HG03442 (cell line): ENCODE results near the gene ZNF319.
"Not testable (repeated sequence)": the region's sequence is repeated elsewhere in the genome, so short reads cannot be mapped to it uniquely, and the experiment has no call there.

ENCODE experiments used
- ATAC-seq: cut with Tn5 transposase; IDR thresholded peaks from one replicate; pipeline ENCODE4 v1.9.1; 2021; ENCODE audit warnings: mild to moderate bottlenecking, moderate library complexity; ENCODE audit not compliant: unreplicated experiment

The ZNF319 gene

GRCh38 chr16:58022601-58023371 is 22.3 kb upstream of the ZNF319 start:
- ATAC-seq, result no peak

- no peak for ATAC-seq
These were observed 21.4 kb upstream of the ZNF319 start for GRCh38 chr16:58021661-58022551.

- no peak for ATAC-seq
These were observed 20.4 kb upstream of the ZNF319 start for GRCh38 chr16:58020628-58021521.

GRCh38 chr16:58019866-58020538 is 19.5 kb upstream of the ZNF319 start:
- no peak for ATAC-seq

- ATAC-seq, result no peak
These were observed 18.3 kb upstream of the ZNF319 start for GRCh38 chr16:58018803-58019202.

- ATAC-seq, result no peak
These were observed 16.5 kb upstream of the ZNF319 start for GRCh38 chr16:58016840-58017446.

- no peak for ATAC-seq
These were observed 12.9 kb upstream of the ZNF319 start for GRCh38 chr16:58013201-58013956.

GRCh38 chr16:58012481-58012880 is 12.0 kb upstream of the ZNF319 start:
- no peak for ATAC-seq

GRCh38 chr16:58011652-58012051 is 11.2 kb upstream of the ZNF319 start:
- ATAC-seq, result no peak

GRCh38 chr16:58010886-58011285 is 10.4 kb upstream of the ZNF319 start:
- no peak for ATAC-seq

- ATAC-seq, result no peak
These were observed 9.5 kb upstream of the ZNF319 start for GRCh38 chr16:58009856-58010416.

GRCh38 chr16:58004736-58005135 is 4.3 kb upstream of the ZNF319 start:
- ATAC-seq, result not testable (repeated sequence)

- no peak for ATAC-seq
These were observed 2.5 kb upstream of the ZNF319 start for GRCh38 chr16:58002936-58003335.

- no peak for ATAC-seq
These were observed 1.9 kb upstream of the ZNF319 start for GRCh38 chr16:58002416-58002800.

- ATAC-seq, result no peak
These were observed 1.4 kb upstream of the ZNF319 start for GRCh38 chr16:58001781-58002415.

- ATAC-seq, result peak; percentile 70
These were observed 519 bp upstream of the ZNF319 start, which contains the start of gene USB1 for GRCh38 chr16:58000706-58001676. Gene USB1, plus strand, starts transcription at chr16:58001407. Its CDS starts 77 bp downstream, at chr16:58001484.

GRCh38 chr16:57999366-57999970 is 1.0 kb downstream of the ZNF319 start:
- no peak for ATAC-seq
